SU-DHL-6 (cell line): Measurements from ENCODE around the gene ALOX5.

Source experiments
- H2AFZ ChIP-seq: fragments of 200-600 bp; sonication (generic); 2 replicates; pipeline ENCODE4 v1.6.1; 2014; ENCODE audit warnings: low read depth, mild to moderate bottlenecking, moderate library complexity, mixed read lengths, antibody characterized with exemption, low read length; ENCODE audit not compliant: severe bottlenecking
- H3F3A ChIP-seq: fragments of 200-600 bp; shearing (Covaris generic); 2 replicates; pipeline ENCODE4 v1.6.0; 2016; ENCODE audit warnings: antibody characterized with exemption, mild to moderate bottlenecking; ENCODE audit not compliant: insufficient read depth
- H3K27ac ChIP-seq: fragments of 200-600 bp; sonication (generic); 2 replicates; pipeline ENCODE4 v1.5.1; 2016; ENCODE audit warnings: low read depth, mild to moderate bottlenecking, low read length, moderate library complexity, mixed read lengths
- H3K27me3 ChIP-seq: fragments of 200-600 bp; sonication (generic), shearing (Covaris generic); 2 replicates; pipeline ENCODE4 v1.6.0; 2014; ENCODE audit warnings: mild to moderate bottlenecking, low read length
- H3K36me3 ChIP-seq: fragments of 200-600 bp; sonication (generic); 2 replicates; pipeline ENCODE4 v1.6.1; 2014; ENCODE audit warnings: mild to moderate bottlenecking, low read length, mixed read lengths
- H3K4me2 ChIP-seq: fragments of 300-600, 200-600 bp; shearing (Covaris generic), sonication (generic); 2 replicates; pipeline ENCODE4 v1.6.0; 2014; ENCODE audit warnings: low read length, low read depth, mild to moderate bottlenecking; ENCODE audit not compliant: poor library complexity, severe bottlenecking
- H3K4me3 ChIP-seq: fragments of 200-600 bp; sonication (generic); 2 replicates; pipeline ENCODE4 v1.5.1; 2014; ENCODE audit warnings: antibody characterized with exemption, low read length, mild to moderate bottlenecking, mixed read lengths; ENCODE audit not compliant: insufficient read depth, poor library complexity, severe bottlenecking
- H3K79me2 ChIP-seq: fragments of 200-600 bp; sonication (generic); 2 replicates; pipeline ENCODE4 v1.6.1; 2014; ENCODE audit warnings: mild to moderate bottlenecking, low read length, moderate library complexity; ENCODE audit not compliant: insufficient read depth
- H3K9ac ChIP-seq: fragments of 200-600 bp; sonication (generic); 2 replicates; pipeline ENCODE4 v1.7.0; 2014; ENCODE audit warnings: mild to moderate bottlenecking, low read length
- H3K9me2 ChIP-seq: fragments of 200-600 bp; sonication (generic); replicated peaks from 2 replicates; pipeline ENCODE4 v1.6.1; 2014; ENCODE audit warnings: low read length; ENCODE audit not compliant: insufficient read depth
- H3K9me3 ChIP-seq: fragments of 200-600 bp; sonication (generic); 2 replicates; pipeline ENCODE4 v1.6.1; 2014; ENCODE audit warnings: low read length, mixed read lengths; ENCODE audit not compliant: insufficient read depth
- H4K20me1 ChIP-seq: fragments of 200-600 bp; sonication (generic); 2 replicates; pipeline ENCODE4 v1.6.1; 2014; ENCODE audit warnings: low read depth, mild to moderate bottlenecking, antibody characterized with exemption, low read length, moderate library complexity, mixed read lengths
- CTCF ChIP-seq: fragments of 200-600 bp; sonication (generic); IDR thresholded peaks from one replicate; pipeline ENCODE4 v1.5.1; 2017; ENCODE audit warnings: antibody characterized with exemption, mild to moderate bottlenecking, low read length, moderate library complexity; ENCODE audit not compliant: insufficient read depth, poor library complexity, severe bottlenecking
- EZH2phosphoT487 ChIP-seq: fragments of 200-600 bp; sonication (generic), shearing (Covaris generic); conservative IDR thresholded peaks from 2 replicates; pipeline ENCODE4 v1.6.1; 2018; ENCODE audit warnings: mild to moderate bottlenecking, antibody characterized with exemption, low read length, moderate library complexity, mixed read lengths

The ALOX5 gene

GRCh38 chr10:45439873-45440272, 65.9 kb downstream of the ALOX5 start:
- no peak overlapping the region for H2AFZ ChIP-seq
- H3K4me2 ChIP-seq, result no peak overlapping the region
- H3K27me3 ChIP-seq, result no peaks in the 10 kb centered on the region
- H3K79me2 ChIP-seq, result no peaks in the 10 kb centered on the region
- H4K20me1 ChIP-seq, result no peaks in the 10 kb centered on the region
- no peak for TF ChIP-seq EZH2phosphoT487
- no peak for TF ChIP-seq CTCF
- H3K9ac ChIP-seq, result no peak overlapping the region
- H3K4me3 ChIP-seq, result no peak overlapping the region
- H3K27ac ChIP-seq, result no peak overlapping the region
- no peaks in the 10 kb centered on the region for H3F3A ChIP-seq
- no peaks in the 10 kb centered on the region for H3K9me3 ChIP-seq
- H3K9me2 ChIP-seq, result no peaks in the 10 kb centered on the region
- H3K36me3 ChIP-seq, result no peaks in the 10 kb centered on the region

GRCh38 chr10:45440511-45441062, 66.6 kb downstream of the ALOX5 start:
- Histone ChIP-seq H3K79me2 (no peaks in the 10 kb centered on the region), H3K36me3 (no peaks in the 10 kb centered on the region), H3K9me3 (no peaks in the 10 kb centered on the region), H2AFZ (no peak overlapping the region), H3K27me3 (no peaks in the 10 kb centered on the region), H3K9ac (no peak overlapping the region), H3K4me3 (no peak overlapping the region), H3K27ac (no peak overlapping the region), H3K4me2 (no peak overlapping the region), H3K9me2 (no peaks in the 10 kb centered on the region), H3F3A (no peaks in the 10 kb centered on the region), H4K20me1 (no peaks in the 10 kb centered on the region)
- no peak for TF ChIP-seq EZH2phosphoT487
- no peak for TF ChIP-seq CTCF

GRCh38 chr10:45441239-45442190, 67.5 kb downstream of the ALOX5 start:
- no peaks in the 10 kb centered on the region for H3K9me2 ChIP-seq
- H3K4me3 ChIP-seq, result no peak overlapping the region
- no peaks in the 10 kb centered on the region for H3F3A ChIP-seq
- no peaks in the 10 kb centered on the region for H3K36me3 ChIP-seq
- no peak overlapping the region for H2AFZ ChIP-seq
- no peaks in the 10 kb centered on the region for H3K9me3 ChIP-seq
- H3K4me2 ChIP-seq, result no peak overlapping the region
- no peaks in the 10 kb centered on the region for H4K20me1 ChIP-seq
- no peaks in the 10 kb centered on the region for H3K79me2 ChIP-seq
- no peaks in the 10 kb centered on the region for H3K27me3 ChIP-seq
- no peak overlapping the region for H3K27ac ChIP-seq
- H3K9ac ChIP-seq, result no peak overlapping the region
- TF ChIP-seq CTCF, result no peak
- no peak for TF ChIP-seq EZH2phosphoT487
